Measurements from ENCODE around the gene LAMA3.

DNA sequence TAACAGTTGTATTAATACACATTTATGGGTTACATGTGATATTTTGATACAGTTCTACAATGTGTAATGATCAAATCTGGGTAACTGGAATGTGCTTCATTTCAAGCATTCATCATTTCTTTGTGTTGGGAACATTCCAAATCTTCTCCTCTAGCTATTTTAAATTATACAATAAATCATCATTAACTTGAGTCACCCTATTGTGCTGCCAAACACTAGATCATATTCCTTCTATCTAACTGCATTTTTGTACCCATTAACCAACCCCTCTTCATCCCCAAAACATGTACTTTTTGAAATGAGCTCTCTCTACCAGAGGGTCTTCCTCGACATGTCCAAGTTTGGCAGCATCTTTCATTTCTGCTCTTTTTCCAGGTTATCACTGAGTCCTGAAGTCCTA is 244.2 kb downstream of the LAMA3 start:
- TF ChIP-seq ZNF24 (IDR thresholded peaks at IDR 0.05) (no peak), JUNB (IDR thresholded peaks at IDR 0.05) (no peak), NFIC (IDR thresholded peaks at IDR 0.05; ENCODE audit: low read depth, low read length) (no peak)
- TF ChIP-seq, protein P1, sequence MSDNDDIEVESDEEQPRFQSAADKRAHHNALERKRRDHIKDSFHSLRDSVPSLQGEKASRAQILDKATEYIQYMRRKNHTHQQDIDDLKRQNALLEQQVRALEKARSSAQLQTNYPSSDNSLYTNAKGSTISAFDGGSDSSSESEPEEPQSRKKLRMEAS (IDR thresholded peaks at IDR 0.05; ENCODE audit: low read depth, low read length): no peak
- TF ChIP-seq, protein P2, sequence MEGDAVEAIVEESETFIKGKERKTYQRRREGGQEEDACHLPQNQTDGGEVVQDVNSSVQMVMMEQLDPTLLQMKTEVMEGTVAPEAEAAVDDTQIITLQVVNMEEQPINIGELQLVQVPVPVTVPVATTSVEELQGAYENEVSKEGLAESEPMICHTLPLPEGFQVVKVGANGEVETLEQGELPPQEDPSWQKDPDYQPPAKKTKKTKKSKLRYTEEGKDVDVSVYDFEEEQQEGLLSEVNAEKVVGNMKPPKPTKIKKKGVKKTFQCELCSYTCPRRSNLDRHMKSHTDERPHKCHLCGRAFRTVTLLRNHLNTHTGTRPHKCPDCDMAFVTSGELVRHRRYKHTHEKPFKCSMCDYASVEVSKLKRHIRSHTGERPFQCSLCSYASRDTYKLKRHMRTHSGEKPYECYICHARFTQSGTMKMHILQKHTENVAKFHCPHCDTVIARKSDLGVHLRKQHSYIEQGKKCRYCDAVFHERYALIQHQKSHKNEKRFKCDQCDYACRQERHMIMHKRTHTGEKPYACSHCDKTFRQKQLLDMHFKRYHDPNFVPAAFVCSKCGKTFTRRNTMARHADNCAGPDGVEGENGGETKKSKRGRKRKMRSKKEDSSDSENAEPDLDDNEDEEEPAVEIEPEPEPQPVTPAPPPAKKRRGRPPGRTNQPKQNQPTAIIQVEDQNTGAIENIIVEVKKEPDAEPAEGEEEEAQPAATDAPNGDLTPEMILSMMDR (IDR thresholded peaks at IDR 0.05 in 2 of 3, conservative IDR thresholded peaks at IDR 0.05 in 1 of 3; ENCODE audit: control insufficient read depth in 2 of 3, extremely low read depth in 1 of 3, insufficient read depth in 1 of 3, low read depth in 3 of 3, low read length in 3 of 3): no peak

Measured in GM12878 (cell line).